ENCODE results near the gene NTSR1.

NTSR1 gene

GRCh38 chr20:62754991-62755356 lies 46.3 kb downstream of the NTSR1 start:
- TF ChIP-seq CTCF (IDR thresholded peaks at IDR 0.05; ENCODE audit: insufficient read depth, missing control alignments) = no peak
- no peak for FAIRE-seq
- DNase-seq (ENCODE audit: insufficient read length, low spot score) = no peak

GRCh38 chr20:62755817-62756724 lies 47.4 kb downstream of the NTSR1 start:
- DNase-seq (ENCODE audit: insufficient read length, low spot score) = no peak
- FAIRE-seq = no peak
- TF ChIP-seq CTCF (IDR thresholded peaks at IDR 0.05; ENCODE audit: insufficient read depth, missing control alignments) = no peak

GRCh38 chr20:62758226-62758912 lies 49.7 kb downstream of the NTSR1 start:
- TF ChIP-seq CTCF (IDR thresholded peaks at IDR 0.05; ENCODE audit: insufficient read depth, missing control alignments) = no peak
- no peak for FAIRE-seq
- DNase-seq (ENCODE audit: insufficient read length, low spot score) = no peak

GRCh38 chr20:62759981-62760431 lies 51.4 kb downstream of the NTSR1 start:
- FAIRE-seq = no peak
- no peak for DNase-seq (ENCODE audit: insufficient read length, low spot score)
- TF ChIP-seq CTCF (IDR thresholded peaks at IDR 0.05; ENCODE audit: insufficient read depth, missing control alignments) = no peak

GRCh38 chr20:62760471-62760855 lies 51.8 kb downstream of the NTSR1 start:
- no peak for TF ChIP-seq CTCF (IDR thresholded peaks at IDR 0.05; ENCODE audit: insufficient read depth, missing control alignments)
- DNase-seq (ENCODE audit: insufficient read length, low spot score) = no peak
- FAIRE-seq = no peak

- no peak for FAIRE-seq
- no peak for DNase-seq (ENCODE audit: insufficient read length, low spot score)
- no peak for TF ChIP-seq CTCF (IDR thresholded peaks at IDR 0.05; ENCODE audit: insufficient read depth, missing control alignments)
Measured at GRCh38 chr20:62760856-62761758, 52.5 kb downstream of the NTSR1 start.

Data from D721Med (cell line).